ENCODE results near the gene LRRC4C. TPM values are rescaled to one million over a fixed set of nuclear protein-coding genes. Genes with fewer than 3 reads are reported as not detected.
"Not testable (repeated sequence)": the region's sequence is repeated elsewhere in the genome, so short reads cannot be mapped to it uniquely, and the experiment has no call there.

The LRRC4C gene
- total RNA-seq, 1 experiment from 2014 or later, result not detected

DNA sequence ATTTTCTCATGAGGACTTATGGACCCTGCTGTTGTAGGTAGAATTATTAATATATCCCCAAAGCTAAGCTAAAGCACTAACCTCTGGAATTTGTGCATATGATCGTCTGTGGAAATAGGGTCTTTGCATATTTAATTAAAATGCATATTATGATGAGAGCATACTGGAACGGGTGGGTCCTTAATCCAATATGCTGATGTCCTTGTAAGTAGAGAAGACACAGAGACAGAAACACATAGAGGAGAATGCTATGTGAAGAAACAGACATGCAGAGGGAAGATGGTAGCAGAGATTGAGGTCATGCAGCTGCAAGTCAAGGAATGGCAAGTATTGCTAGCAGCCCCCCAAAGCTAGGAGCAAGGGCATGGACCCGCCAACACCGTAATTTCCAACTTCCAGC, 439.2 kb downstream of the LRRC4C start:
- Histone ChIP-seq H3K79me2 (ENCODE audit: low read length) (no peaks in the 10 kb centered on the region), H3K36me3 (ENCODE audit: low read depth, low read length) (no peaks in the 10 kb centered on the region), H3K4me3 (ENCODE audit: low read length) (no peak overlapping the region), H3K9me3 (ENCODE audit: low read length) (no peaks in the 10 kb centered on the region), H2AFZ (ENCODE audit: low read length) (no peak overlapping the region), H4K20me1 (ENCODE audit: low read length) (no peaks in the 10 kb centered on the region), H3K27me3 (ENCODE audit: low read length) (no peaks in the 10 kb centered on the region), H3K4me1 (ENCODE audit: insufficient read depth, low read length) (no peaks in the 10 kb centered on the region), H3K27ac (ENCODE audit: low read length) (no peak overlapping the region), H3F3A (ENCODE audit: low read length, unreplicated experiment) (no peaks in the 10 kb centered on the region), H3K9me2 (replicated peaks; ENCODE audit: low read length) (no peaks in the 10 kb centered on the region), H3K9ac (ENCODE audit: low read length) (no peak overlapping the region), H3K4me2 (ENCODE audit: low read length) (no peak overlapping the region)
- ATAC-seq (no peak), DNase-seq (no peak)
- TF ChIP-seq EZH2 (IDR thresholded peaks at IDR 0.05; ENCODE audit: low read length, unreplicated experiment) (no peak), EZH2phosphoT487 (IDR thresholded peaks at IDR 0.05; ENCODE audit: borderline replicate concordance, low read length) (no peak)
- TF ChIP-seq, protein P1, sequence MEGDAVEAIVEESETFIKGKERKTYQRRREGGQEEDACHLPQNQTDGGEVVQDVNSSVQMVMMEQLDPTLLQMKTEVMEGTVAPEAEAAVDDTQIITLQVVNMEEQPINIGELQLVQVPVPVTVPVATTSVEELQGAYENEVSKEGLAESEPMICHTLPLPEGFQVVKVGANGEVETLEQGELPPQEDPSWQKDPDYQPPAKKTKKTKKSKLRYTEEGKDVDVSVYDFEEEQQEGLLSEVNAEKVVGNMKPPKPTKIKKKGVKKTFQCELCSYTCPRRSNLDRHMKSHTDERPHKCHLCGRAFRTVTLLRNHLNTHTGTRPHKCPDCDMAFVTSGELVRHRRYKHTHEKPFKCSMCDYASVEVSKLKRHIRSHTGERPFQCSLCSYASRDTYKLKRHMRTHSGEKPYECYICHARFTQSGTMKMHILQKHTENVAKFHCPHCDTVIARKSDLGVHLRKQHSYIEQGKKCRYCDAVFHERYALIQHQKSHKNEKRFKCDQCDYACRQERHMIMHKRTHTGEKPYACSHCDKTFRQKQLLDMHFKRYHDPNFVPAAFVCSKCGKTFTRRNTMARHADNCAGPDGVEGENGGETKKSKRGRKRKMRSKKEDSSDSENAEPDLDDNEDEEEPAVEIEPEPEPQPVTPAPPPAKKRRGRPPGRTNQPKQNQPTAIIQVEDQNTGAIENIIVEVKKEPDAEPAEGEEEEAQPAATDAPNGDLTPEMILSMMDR (conservative IDR thresholded peaks at IDR 0.05; ENCODE audit: low read depth, low read length), result no peak
- ChIA-PET POLR2A (ENCODE audit: unreplicated experiment) (no interaction called here), CTCF (no interaction called here)
- intact Hi-C loops (cut with micrococcal nuclease), result no loop called here
- no TSS peak for BruUV-seq (replicated peaks)

GRCh38 chr11:41019666-41020065, 439.8 kb downstream of the LRRC4C start:
- H3K4me1 ChIP-seq (ENCODE audit: insufficient read depth, low read length); H3K4me2 ChIP-seq (ENCODE audit: low read length); H3K9me2 ChIP-seq (replicated peaks; ENCODE audit: low read length); POLR2A ChIA-PET (ENCODE audit: unreplicated experiment); H3K9ac ChIP-seq (ENCODE audit: low read length); H3K36me3 ChIP-seq (ENCODE audit: low read depth, low read length); intact Hi-C loops (cut with micrococcal nuclease); BruUV-seq (replicated peaks); CTCF ChIA-PET; ATAC-seq; H4K20me1 ChIP-seq (ENCODE audit: low read length); H3K27ac ChIP-seq (ENCODE audit: low read length); H3K27me3 ChIP-seq (ENCODE audit: low read length); DNase-seq; H3F3A ChIP-seq (ENCODE audit: low read length, unreplicated experiment); H2AFZ ChIP-seq (ENCODE audit: low read length); H3K9me3 ChIP-seq (ENCODE audit: low read length); H3K4me3 ChIP-seq (ENCODE audit: low read length); H3K79me2 ChIP-seq (ENCODE audit: low read length): not testable (repeated sequence)

- H3K4me2 ChIP-seq (ENCODE audit: low read length), result no peak overlapping the region
- no peaks in the 10 kb centered on the region for H3K27me3 ChIP-seq (ENCODE audit: low read length)
- BruUV-seq (replicated peaks), result no TSS peak
- intact Hi-C loops (cut with micrococcal nuclease), result no loop called here
- DNase-seq (no peak), ATAC-seq (no peak)
- H2AFZ ChIP-seq (ENCODE audit: low read length), result no peak overlapping the region
- ChIA-PET CTCF (no interaction called here), POLR2A (ENCODE audit: unreplicated experiment) (no interaction called here)
- no peaks in the 10 kb centered on the region for H3K4me1 ChIP-seq (ENCODE audit: insufficient read depth, low read length)
- H3F3A ChIP-seq (ENCODE audit: low read length, unreplicated experiment), result no peaks in the 10 kb centered on the region
- H3K9ac ChIP-seq (ENCODE audit: low read length), result no peak overlapping the region
- no peaks in the 10 kb centered on the region for H3K36me3 ChIP-seq (ENCODE audit: low read depth, low read length)
- H3K79me2 ChIP-seq (ENCODE audit: low read length), result no peaks in the 10 kb centered on the region
- H3K27ac ChIP-seq (ENCODE audit: low read length), result no peak overlapping the region
- H3K4me3 ChIP-seq (ENCODE audit: low read length), result no peak overlapping the region
- H3K9me2 ChIP-seq (replicated peaks; ENCODE audit: low read length), result no peaks in the 10 kb centered on the region
- no peaks in the 10 kb centered on the region for H3K9me3 ChIP-seq (ENCODE audit: low read length)
- no peaks in the 10 kb centered on the region for H4K20me1 ChIP-seq (ENCODE audit: low read length)
- TF ChIP-seq EZH2 (IDR thresholded peaks at IDR 0.05; ENCODE audit: low read length, unreplicated experiment), result no peak
- TF ChIP-seq EZH2phosphoT487 (IDR thresholded peaks at IDR 0.05; ENCODE audit: borderline replicate concordance, low read length), result no peak
- TF ChIP-seq, protein P1 (conservative IDR thresholded peaks at IDR 0.05; ENCODE audit: low read depth, low read length), result no peak
These were observed 441.2 kb downstream of the LRRC4C start for GRCh38 chr11:41018224-41018623.
